ENCODE measurements around the gene MAPK8IP1.

- TF ChIP-seq CTCF (conservative IDR thresholded peaks at IDR 0.05) (no peak), EZH2 (IDR thresholded peaks at IDR 0.05; ENCODE audit: low read depth) (no peak)
Observed at GRCh38 chr11:45926001-45926401, 40.5 kb downstream of the MAPK8IP1 start.

Data from PC-9 (cell line).